DMS 273 treated with DMSO at 0.1 percent for 48 hours (cell line): ENCODE data around the gene FAM184A.

Experiments used
- DNase-seq: peaks from one replicate; lab custom pipeline; 2025; lab: John Stamatoyannopoulos, UW

The FAM184A gene

DNA sequence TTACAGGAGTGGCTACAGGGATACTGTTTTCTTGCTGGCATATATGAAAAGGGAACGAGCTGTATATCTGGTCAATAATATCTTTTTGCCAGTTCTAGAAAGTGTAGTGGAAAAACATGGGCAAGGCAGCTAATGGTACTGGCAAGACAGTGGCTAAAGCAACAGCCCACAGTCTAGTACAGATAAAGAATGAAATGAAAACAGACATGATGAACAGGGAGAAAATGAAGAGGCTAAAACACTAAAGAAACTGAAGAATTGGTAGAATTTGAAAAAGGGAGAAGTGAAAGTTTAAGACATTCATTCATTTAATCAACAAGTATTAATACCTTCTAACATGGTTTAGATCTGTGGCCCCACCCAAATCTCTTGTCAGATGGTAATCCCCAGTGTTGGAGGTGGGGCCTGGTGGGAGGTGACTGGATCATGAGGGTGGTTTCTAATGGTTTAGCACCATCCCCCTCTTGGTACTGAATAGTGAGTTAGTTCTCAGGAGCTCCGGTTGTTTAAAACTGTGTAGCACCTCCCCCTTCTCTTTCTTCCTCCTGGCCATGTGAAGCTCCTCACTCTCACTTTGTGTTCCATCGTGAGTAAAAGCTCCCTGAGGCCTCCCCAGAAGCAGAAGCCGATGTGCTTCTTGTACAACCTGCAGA is 18.1 kb downstream of the FAM184A start:
- no peak for DNase-seq

- no peak for DNase-seq
These were observed 23.4 kb downstream of the FAM184A start for GRCh38 chr6:119055069-119055468.

DNA sequence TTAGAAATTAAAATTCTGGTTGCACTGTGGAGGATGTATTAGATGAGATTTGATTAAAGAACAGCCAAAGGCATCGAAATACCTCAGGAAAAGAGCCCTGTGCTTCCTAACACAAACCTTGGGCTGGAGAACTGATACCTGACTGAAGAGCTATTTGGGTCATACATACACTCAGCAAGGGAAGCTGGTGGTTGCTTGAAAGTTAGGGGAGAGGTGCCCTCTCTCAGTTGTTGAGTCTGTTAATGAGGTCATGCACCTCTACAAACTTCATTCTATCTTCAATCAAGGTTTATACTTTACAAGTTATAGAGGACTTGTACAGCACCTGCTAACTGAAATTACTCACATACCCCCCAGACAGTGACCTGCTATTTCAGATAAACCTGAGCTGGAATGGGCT is 25.5 kb downstream of the FAM184A start:
- DNase-seq, result no peak

- no peak for DNase-seq
These were observed 26.1 kb downstream of the FAM184A start for GRCh38 chr6:119052292-119052889.

GRCh38 chr6:119044255-119044654 is 34.2 kb downstream of the FAM184A start:
- DNase-seq, result no peak

DNA sequence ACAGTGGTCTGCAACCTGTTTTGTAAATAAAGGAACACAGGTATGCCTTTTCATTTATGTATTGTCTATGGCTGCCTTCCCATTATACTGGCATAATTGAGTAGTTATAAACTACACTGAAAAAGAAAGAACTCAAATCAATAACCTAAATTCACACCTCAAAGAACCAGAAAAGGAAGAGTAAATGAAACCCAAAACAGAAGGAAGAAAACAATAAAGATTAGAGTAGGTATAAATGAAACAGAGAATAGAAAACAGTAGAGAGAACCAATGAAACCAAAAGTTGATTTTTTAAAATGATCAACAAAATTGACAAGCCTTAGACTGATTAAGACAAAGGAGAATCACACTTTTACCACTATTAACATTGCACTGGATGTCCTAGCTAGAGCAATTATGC is 34.7 kb downstream of the FAM184A start:
- no peak for DNase-seq

DNA sequence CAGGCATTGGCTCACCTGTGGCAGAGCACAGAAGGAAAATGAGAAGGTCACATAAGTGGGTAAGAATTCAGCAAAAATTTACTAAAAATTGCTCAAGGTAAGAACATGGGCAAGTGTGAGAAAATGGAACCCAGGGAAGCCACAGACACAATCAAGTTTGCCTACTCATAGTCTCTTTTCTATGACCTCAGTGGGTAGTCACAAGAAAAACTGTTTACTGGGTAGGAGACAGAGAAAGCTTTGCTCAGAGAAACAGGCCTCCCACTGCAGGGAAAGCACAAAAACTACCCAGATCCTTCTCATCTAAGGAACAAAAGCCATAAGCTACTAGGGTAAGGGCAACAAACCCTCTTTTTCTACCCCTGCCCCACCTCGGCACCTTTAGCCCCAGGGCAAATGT is 35.2 kb downstream of the FAM184A start:
- DNase-seq, result no peak

GRCh38 chr6:119040636-119041035 is 37.8 kb downstream of the FAM184A start:
- DNase-seq, result no peak

DNA sequence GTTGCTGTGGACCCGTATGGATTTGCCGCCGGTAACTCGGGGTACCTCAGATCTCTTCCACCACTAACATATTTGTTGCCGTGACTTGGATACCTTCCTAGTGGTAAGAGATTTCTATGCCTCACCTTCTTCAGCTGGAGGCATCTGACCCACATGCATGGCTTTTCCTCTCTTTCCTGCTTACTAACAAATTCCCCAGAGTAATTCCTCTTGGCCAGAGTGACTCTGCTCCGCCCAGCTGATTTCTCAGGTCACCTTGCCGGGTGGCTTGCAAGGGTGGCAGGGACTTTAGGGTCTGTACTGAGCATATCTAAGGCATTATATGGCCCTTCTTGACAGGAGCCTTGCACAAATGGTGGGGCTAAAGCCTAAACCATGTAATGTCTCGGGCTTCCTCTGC is 38.2 kb downstream of the FAM184A start:
- no peak for DNase-seq

- DNase-seq, result peak; percentile 86
These were observed 40.4 kb downstream of the FAM184A start for GRCh38 chr6:119037941-119038623.

- DNase-seq, result no peak
These were observed 41.2 kb downstream of the FAM184A start for GRCh38 chr6:119037264-119037663.

- no peak for DNase-seq
These were observed 42.4 kb downstream of the FAM184A start for GRCh38 chr6:119036081-119036480.

DNA sequence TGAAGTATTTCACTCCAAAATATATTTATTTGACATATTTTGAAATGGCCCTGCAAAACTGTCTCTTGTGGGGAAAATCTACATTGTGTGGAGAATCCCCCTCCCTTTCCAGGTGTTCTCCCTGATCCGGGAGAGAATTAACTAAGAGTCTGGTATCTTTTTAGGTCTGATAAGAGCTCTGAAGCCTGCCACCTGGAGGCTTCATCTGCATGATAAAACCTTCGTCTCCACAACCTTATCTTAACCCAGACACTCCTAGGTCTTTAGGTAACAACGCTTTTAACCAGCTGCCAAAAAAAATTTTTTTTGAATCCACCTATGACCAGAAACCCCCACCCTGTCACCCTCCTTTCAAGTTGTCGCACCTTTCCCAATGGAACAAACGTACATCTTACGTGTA is 43.0 kb downstream of the FAM184A start:
- DNase-seq, result no peak

DNA sequence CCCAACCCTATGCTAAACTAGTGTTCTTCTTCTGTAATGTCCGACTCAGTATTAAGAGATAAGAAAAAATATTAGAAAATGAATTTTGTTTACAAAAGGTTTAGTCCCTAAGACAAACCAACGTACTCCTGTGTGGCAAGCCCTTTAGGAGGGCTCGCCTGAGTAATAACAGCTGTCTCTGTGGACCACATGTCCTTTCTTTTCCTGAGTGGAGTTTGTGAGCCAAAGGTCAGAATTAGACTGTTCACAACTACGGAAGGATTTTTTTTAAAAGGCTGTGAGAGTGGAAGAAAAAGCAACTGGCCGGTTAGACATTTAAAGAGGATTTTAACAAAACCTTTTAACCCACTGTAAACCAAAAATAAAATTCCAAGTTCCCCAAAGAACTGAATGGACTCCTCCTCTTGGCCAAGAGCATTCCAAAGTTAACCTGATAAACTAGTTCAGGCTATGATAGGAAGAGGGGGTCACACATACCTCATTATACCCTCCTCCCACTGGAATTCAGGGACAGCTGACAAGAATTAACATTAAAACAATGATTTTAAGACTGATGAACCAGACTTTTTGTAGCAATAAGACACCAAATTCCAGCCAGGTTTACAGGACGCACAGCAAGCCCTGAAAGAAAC is 43.5 kb downstream of the FAM184A start:
- peak; percentile 28 for DNase-seq

- DNase-seq, result no peak
These were observed 46.0 kb downstream of the FAM184A start for GRCh38 chr6:119032428-119032827.

GRCh38 chr6:119030759-119031158 is 47.7 kb downstream of the FAM184A start:
- no peak for DNase-seq

GRCh38 chr6:119028091-119028490 is 50.4 kb downstream of the FAM184A start:
- DNase-seq, result no peak

- DNase-seq, result no peak
These were observed 51.0 kb downstream of the FAM184A start for GRCh38 chr6:119027465-119027864.

GRCh38 chr6:119026822-119027221 is 51.6 kb downstream of the FAM184A start:
- DNase-seq, result no peak

DNA sequence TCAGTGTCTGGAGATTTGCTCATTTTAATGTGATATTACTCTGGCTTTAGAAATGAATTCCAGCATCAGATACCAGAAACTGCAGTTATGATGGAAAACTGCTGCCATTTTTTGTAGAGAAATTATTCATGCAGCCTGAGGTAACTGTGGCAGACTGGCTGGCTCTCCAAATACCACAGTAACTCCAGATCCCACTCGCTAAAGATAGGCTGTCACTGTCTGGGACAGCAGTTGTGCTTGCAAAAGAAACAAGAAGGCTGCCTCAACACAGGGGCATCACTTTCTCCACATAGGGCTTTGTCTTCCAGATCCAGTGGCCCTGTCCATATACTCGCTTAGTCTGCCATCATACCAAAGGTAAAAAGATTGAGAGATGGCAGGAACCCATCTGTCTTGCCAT is 52.7 kb downstream of the FAM184A start:
- DNase-seq, result no peak

- DNase-seq, result no peak
These were observed 54.4 kb downstream of the FAM184A start for GRCh38 chr6:119024111-119024510.

- no peak for DNase-seq
These were observed 55.7 kb downstream of the FAM184A start for GRCh38 chr6:119022796-119023195.
